Transverse colon (tissue), 4 donors: ENCODE measurements around the gene ZCWPW1.

Experiments
- CTCF ChIP-seq, 5 experiments: fragments of 200-600 bp in 3 of 5; fragments of 450-650 bp in 2 of 5; sonication (generic) in 3 of 5; IDR thresholded peaks; 1 replicate in 2 of 5; 2 replicates in 3 of 5; pipeline ENCODE4 v1.5.1; 2016 to 2017; ENCODE audit warnings: antibody characterized with exemption in 5 of 5, inconsistent platforms in 3 of 5, mild to moderate bottlenecking in 2 of 5, moderate library complexity in 1 of 5
- EP300 ChIP-seq: sonication (generic); formaldehyde crosslinking; IDR thresholded peaks from one replicate; pipeline ENCODE4 v1.6.1; 2017; ENCODE audit warnings: antibody characterized with exemption, low read depth
- POLR2A ChIP-seq: fragments of 450-650 bp; IDR thresholded peaks from one replicate; pipeline ENCODE4 v1.6.1; 2016; ENCODE audit warnings: antibody characterized with exemption, mild to moderate bottlenecking, moderate library complexity
- POLR2AphosphoS5 ChIP-seq, 3 donors: sonication (generic); formaldehyde crosslinking; IDR thresholded peaks; one replicate each; pipeline ENCODE4 v1.6.1; 2016; ENCODE audit warnings: antibody characterized with exemption in 3 of 3

GRCh38 chr7:100378114-100378755 lies 50.3 kb downstream of the ZCWPW1 start:
- TF ChIP-seq POLR2AphosphoS5 (IDR thresholded peaks at IDR 0.05) (no peak), CTCF (IDR thresholded peaks at IDR 0.05) (no peak), POLR2A (no peak), EP300 (no peak)
